Measurements from ENCODE around the gene RNASE4. TPM values are rescaled to one million over a fixed set of nuclear protein-coding genes. Genes with fewer than 3 reads are reported as not detected.

Gene RNASE4
- total RNA-seq, 1 experiment from 2014 or later, result 5.9 TPM

DNA sequence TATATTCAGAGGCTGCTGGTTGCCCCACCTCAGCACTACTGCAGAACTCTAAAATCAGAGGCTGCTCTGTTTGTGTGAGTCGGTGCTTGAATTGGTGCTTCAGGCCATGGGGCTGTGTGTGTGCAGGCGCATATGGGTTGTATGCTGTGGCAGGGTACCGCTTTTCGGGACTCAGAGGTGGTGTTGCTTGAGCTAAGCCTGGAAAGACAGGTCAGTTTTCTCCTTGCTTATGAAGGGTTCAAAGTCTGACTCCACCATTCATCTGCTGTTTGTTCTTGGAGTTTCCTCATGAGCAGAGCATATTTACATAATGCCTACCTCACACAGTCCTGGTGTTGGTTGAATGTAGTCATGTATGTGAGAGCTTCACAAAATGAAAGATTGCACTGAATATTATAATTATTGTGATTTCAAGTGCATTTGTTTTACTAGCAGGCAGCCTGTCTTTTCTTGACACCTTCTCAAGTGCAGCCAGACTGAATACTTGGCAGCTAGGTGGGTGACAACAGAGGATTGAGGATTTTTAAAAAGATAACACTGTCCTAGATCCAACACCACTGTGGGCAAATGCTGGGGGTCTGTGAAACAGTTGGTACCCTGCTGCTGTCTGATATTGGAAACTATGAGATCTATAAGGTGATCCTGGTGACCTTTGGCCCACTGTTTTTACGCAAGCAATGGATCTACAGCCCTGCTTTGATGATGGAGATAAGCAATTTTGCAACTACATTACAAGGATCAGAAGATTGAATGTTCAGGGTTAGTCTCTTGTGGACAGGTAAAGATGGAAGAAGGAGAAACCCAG lies 3.2 kb downstream of the RNASE4 start:
- POLR2A ChIA-PET (ENCODE audit: unreplicated experiment), result no interaction called here

DNA sequence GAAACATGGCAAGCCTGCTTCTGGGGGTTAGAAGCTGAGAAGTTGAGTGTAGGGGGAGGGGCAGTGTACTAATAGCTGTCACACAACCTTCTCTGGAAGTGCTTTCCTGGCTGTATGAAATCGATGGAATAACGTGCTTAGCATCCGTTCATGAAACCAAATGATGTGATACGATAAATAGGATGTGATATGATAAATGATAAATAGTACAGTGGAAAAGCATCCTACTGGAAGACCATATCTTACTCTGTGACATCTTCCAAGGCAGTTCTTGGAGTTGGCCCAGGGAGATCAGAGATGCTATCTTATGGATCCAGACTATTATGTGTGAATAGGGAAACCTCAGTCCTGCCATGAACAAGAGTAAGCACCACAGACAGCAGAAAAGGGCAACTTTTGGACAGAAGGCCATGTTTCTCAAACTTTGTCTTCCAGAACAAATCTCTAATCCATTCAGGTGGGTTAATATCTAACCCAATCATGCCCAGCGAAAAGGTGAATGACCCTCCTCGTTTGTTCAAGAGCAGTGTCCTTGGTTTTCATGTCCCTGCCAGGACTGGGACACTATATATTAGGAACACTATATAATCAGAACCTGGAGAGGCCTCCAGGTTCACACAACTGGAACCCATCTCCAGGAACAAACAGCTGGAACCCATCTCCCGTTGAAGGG lies 3.9 kb downstream of the RNASE4 start, which contains the start of gene ANG:
ANG (plus strand) TSS at position 598 of the 673 bp plus-strand sequence. CDS start 4,801 bp downstream, outside the sequence.
- ChIA-PET POLR2A (ENCODE audit: unreplicated experiment) (no interaction called here), CTCF (no interaction called here)
- Histone ChIP-seq H3K27ac (ENCODE audit: low read length) (no peak within 1 kb of the TSS), H3K4me2 (ENCODE audit: low read length) (no peak within 1 kb of the TSS), H3K4me1 (ENCODE audit: insufficient read depth, low read length) (peaks cover 5% of the 10 kb centered on the region), H3K4me3 (ENCODE audit: low read length) (no peak within 1 kb of the TSS), H3K79me2 (ENCODE audit: low read length) (no peaks in the 10 kb centered on the region), H3K9ac (ENCODE audit: low read length) (no peak within 1 kb of the TSS), H3K9me2 (replicated peaks; ENCODE audit: low read length) (no peaks in the 10 kb centered on the region), H3K9me3 (ENCODE audit: low read length) (no peaks in the 10 kb centered on the region), H3K36me3 (ENCODE audit: low read depth, low read length) (no peaks in the 10 kb centered on the region), H3F3A (ENCODE audit: low read length, unreplicated experiment) (no peaks in the 10 kb centered on the region), H2AFZ (ENCODE audit: low read length) (no peak within 1 kb of the TSS), H3K27me3 (ENCODE audit: low read length) (no peaks in the 10 kb centered on the region), H4K20me1 (ENCODE audit: low read length) (no peaks in the 10 kb centered on the region)
- DNase-seq (no peak), ATAC-seq (no peak)
- TF ChIP-seq, protein P1, sequence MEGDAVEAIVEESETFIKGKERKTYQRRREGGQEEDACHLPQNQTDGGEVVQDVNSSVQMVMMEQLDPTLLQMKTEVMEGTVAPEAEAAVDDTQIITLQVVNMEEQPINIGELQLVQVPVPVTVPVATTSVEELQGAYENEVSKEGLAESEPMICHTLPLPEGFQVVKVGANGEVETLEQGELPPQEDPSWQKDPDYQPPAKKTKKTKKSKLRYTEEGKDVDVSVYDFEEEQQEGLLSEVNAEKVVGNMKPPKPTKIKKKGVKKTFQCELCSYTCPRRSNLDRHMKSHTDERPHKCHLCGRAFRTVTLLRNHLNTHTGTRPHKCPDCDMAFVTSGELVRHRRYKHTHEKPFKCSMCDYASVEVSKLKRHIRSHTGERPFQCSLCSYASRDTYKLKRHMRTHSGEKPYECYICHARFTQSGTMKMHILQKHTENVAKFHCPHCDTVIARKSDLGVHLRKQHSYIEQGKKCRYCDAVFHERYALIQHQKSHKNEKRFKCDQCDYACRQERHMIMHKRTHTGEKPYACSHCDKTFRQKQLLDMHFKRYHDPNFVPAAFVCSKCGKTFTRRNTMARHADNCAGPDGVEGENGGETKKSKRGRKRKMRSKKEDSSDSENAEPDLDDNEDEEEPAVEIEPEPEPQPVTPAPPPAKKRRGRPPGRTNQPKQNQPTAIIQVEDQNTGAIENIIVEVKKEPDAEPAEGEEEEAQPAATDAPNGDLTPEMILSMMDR (conservative IDR thresholded peaks at IDR 0.05; ENCODE audit: low read depth, low read length), result no peak
- no peak for TF ChIP-seq EZH2phosphoT487 (IDR thresholded peaks at IDR 0.05; ENCODE audit: borderline replicate concordance, low read length)
- TF ChIP-seq EZH2 (IDR thresholded peaks at IDR 0.05; ENCODE audit: low read length, unreplicated experiment), result no peak
- intact Hi-C loops (cut with micrococcal nuclease), result no loop called here
- BruUV-seq (replicated peaks), result no TSS peak

More for the DNA sequence above, 3.2 kb downstream of the RNASE4 start:
- intact Hi-C loops (cut with micrococcal nuclease), result no loop called here
- no peaks in the 10 kb centered on the region for H3K27me3 ChIP-seq (ENCODE audit: low read length)
- H3K36me3 ChIP-seq (ENCODE audit: low read depth, low read length), result no peaks in the 10 kb centered on the region
- no peak overlapping the region for H3K27ac ChIP-seq (ENCODE audit: low read length)
- peaks cover 5% of the 10 kb centered on the region for H3K4me1 ChIP-seq (ENCODE audit: insufficient read depth, low read length)
- ATAC-seq (no peak), DNase-seq (no peak)
- no peaks in the 10 kb centered on the region for H3K9me3 ChIP-seq (ENCODE audit: low read length)
- no peak overlapping the region for H3K9ac ChIP-seq (ENCODE audit: low read length)
- TF ChIP-seq EZH2phosphoT487 (IDR thresholded peaks at IDR 0.05; ENCODE audit: borderline replicate concordance, low read length), result no peak
- TF ChIP-seq, protein P1 (conservative IDR thresholded peaks at IDR 0.05; ENCODE audit: low read depth, low read length), result no peak
- TF ChIP-seq EZH2 (IDR thresholded peaks at IDR 0.05; ENCODE audit: low read length, unreplicated experiment), result no peak
- H3F3A ChIP-seq (ENCODE audit: low read length, unreplicated experiment), result no peaks in the 10 kb centered on the region
- H3K4me2 ChIP-seq (ENCODE audit: low read length), result no peak overlapping the region
- no TSS peak for BruUV-seq (replicated peaks)
- no peak overlapping the region for H3K4me3 ChIP-seq (ENCODE audit: low read length)
- H3K9me2 ChIP-seq (replicated peaks; ENCODE audit: low read length), result no peaks in the 10 kb centered on the region
- H4K20me1 ChIP-seq (ENCODE audit: low read length), result no peaks in the 10 kb centered on the region
- CTCF ChIA-PET, result no interaction called here
- no peak overlapping the region for H2AFZ ChIP-seq (ENCODE audit: low read length)
- no peaks in the 10 kb centered on the region for H3K79me2 ChIP-seq (ENCODE audit: low read length)

All from PC-3 (cell line).